ENCODE results near the gene COL19A1.

The COL19A1 gene

DNA sequence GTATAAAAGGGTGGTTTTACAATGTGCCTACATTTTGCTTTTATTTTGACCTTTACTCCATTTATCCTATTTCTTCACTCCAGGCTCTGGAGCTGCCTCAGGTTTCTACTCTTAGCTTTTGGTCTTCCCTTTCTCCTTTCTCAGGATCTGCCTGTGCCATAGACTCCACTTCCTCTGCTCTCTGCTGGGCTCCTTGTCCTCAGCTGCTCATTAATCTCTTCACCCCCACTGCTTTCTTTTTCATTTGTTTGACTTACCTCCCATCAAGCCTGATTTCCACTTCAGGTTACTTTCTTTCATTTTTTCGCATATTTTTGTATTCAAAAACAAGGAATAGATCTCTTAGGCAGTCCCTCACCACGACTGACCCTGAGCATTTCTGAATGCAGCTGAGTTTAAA, 106.8 kb downstream of the COL19A1 start:
- no peaks in the 10 kb centered on the region for H3K9me3 ChIP-seq (ENCODE audit: insufficient read depth, low read length)
- H3K9ac ChIP-seq (ENCODE audit: low read length) = no peak overlapping the region
- no peak overlapping the region for H2AFZ ChIP-seq (ENCODE audit: low read depth, low read length)
- H4K20me1 ChIP-seq (ENCODE audit: insufficient read depth, low read length) = no peaks in the 10 kb centered on the region
- TF ChIP-seq EZH2phosphoT487 (IDR thresholded peaks at IDR 0.05; ENCODE audit: low read depth) = no peak
- TF ChIP-seq, protein P1, sequence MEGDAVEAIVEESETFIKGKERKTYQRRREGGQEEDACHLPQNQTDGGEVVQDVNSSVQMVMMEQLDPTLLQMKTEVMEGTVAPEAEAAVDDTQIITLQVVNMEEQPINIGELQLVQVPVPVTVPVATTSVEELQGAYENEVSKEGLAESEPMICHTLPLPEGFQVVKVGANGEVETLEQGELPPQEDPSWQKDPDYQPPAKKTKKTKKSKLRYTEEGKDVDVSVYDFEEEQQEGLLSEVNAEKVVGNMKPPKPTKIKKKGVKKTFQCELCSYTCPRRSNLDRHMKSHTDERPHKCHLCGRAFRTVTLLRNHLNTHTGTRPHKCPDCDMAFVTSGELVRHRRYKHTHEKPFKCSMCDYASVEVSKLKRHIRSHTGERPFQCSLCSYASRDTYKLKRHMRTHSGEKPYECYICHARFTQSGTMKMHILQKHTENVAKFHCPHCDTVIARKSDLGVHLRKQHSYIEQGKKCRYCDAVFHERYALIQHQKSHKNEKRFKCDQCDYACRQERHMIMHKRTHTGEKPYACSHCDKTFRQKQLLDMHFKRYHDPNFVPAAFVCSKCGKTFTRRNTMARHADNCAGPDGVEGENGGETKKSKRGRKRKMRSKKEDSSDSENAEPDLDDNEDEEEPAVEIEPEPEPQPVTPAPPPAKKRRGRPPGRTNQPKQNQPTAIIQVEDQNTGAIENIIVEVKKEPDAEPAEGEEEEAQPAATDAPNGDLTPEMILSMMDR (IDR thresholded peaks at IDR 0.05; ENCODE audit: low read depth, low read length) = no peak
- H3K4me1 ChIP-seq (ENCODE audit: low read length) = no peaks in the 10 kb centered on the region
- H3K79me2 ChIP-seq (ENCODE audit: low read length) = no peaks in the 10 kb centered on the region
- no peak overlapping the region for H3K4me2 ChIP-seq (ENCODE audit: low read length)
- H3K4me3 ChIP-seq (ENCODE audit: low read length) = no peak overlapping the region
- no peaks in the 10 kb centered on the region for H3K27me3 ChIP-seq (ENCODE audit: low read depth, low read length)
- H3K27ac ChIP-seq (ENCODE audit: low read length) = no peak overlapping the region
- no peaks in the 10 kb centered on the region for H3K36me3 ChIP-seq (replicated peaks; ENCODE audit: low read depth, low read length)

DNA sequence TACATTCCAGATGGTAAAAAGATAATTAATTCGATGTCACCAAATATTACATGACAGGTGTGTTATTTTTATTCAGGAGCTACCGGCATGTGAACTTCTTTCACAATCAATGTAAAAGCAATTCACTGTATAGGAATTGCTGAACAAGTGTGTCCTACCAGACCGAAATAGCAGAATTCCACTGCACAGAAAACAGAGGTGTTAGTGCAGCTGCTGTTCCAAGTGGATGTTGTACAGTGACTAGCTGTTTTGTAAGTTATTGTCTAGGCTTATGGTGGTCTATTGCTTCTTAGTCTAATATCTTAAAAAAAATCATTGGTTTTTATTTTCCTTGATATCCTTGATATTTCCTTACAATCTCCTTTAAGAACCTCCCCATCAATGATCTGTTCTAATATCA, 107.4 kb downstream of the COL19A1 start:
- Histone ChIP-seq H3K4me2 (ENCODE audit: low read length) (no peak overlapping the region), H2AFZ (ENCODE audit: low read depth, low read length) (no peak overlapping the region), H3K79me2 (ENCODE audit: low read length) (no peaks in the 10 kb centered on the region), H4K20me1 (ENCODE audit: insufficient read depth, low read length) (no peaks in the 10 kb centered on the region), H3K4me1 (ENCODE audit: low read length) (no peaks in the 10 kb centered on the region), H3K36me3 (replicated peaks; ENCODE audit: low read depth, low read length) (no peaks in the 10 kb centered on the region), H3K27me3 (ENCODE audit: low read depth, low read length) (no peaks in the 10 kb centered on the region), H3K9ac (ENCODE audit: low read length) (no peak overlapping the region), H3K27ac (ENCODE audit: low read length) (no peak overlapping the region), H3K9me3 (ENCODE audit: insufficient read depth, low read length) (no peaks in the 10 kb centered on the region), H3K4me3 (ENCODE audit: low read length) (no peak overlapping the region)
- no peak for TF ChIP-seq EZH2phosphoT487 (IDR thresholded peaks at IDR 0.05; ENCODE audit: low read depth)
- TF ChIP-seq, protein P1 (IDR thresholded peaks at IDR 0.05; ENCODE audit: low read depth, low read length) = no peak

DNA sequence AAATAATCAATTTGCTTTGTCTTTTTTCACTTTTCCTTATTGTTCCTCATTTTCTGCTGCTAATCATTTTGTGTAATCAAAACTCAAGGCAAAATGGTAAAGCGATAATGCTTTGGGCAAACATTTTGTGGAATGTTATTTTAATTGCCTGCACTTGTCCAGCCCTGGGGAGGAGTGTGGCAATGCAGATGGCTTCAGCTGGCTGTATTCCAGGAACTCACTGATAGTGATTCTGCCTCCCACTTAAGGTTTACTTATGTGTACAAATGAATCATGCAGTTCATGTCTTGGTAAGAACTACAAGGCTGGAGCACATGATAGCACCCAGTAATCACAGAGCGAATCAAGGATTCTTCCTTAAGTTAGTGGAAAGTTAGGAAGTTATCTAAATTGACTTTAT, 107.8 kb downstream of the COL19A1 start:
- Histone ChIP-seq H3K27ac (ENCODE audit: low read length) (no peak overlapping the region), H2AFZ (ENCODE audit: low read depth, low read length) (no peak overlapping the region), H3K27me3 (ENCODE audit: low read depth, low read length) (no peaks in the 10 kb centered on the region), H3K9ac (ENCODE audit: low read length) (no peak overlapping the region), H3K9me3 (ENCODE audit: insufficient read depth, low read length) (no peaks in the 10 kb centered on the region), H3K4me1 (ENCODE audit: low read length) (no peaks in the 10 kb centered on the region), H3K4me3 (ENCODE audit: low read length) (no peak overlapping the region), H3K79me2 (ENCODE audit: low read length) (no peaks in the 10 kb centered on the region), H3K36me3 (replicated peaks; ENCODE audit: low read depth, low read length) (no peaks in the 10 kb centered on the region), H3K4me2 (ENCODE audit: low read length) (no peak overlapping the region), H4K20me1 (ENCODE audit: insufficient read depth, low read length) (no peaks in the 10 kb centered on the region)
- TF ChIP-seq EZH2phosphoT487 (IDR thresholded peaks at IDR 0.05; ENCODE audit: low read depth) = no peak
- TF ChIP-seq, protein P1 (IDR thresholded peaks at IDR 0.05; ENCODE audit: low read depth, low read length) = no peak

DNA sequence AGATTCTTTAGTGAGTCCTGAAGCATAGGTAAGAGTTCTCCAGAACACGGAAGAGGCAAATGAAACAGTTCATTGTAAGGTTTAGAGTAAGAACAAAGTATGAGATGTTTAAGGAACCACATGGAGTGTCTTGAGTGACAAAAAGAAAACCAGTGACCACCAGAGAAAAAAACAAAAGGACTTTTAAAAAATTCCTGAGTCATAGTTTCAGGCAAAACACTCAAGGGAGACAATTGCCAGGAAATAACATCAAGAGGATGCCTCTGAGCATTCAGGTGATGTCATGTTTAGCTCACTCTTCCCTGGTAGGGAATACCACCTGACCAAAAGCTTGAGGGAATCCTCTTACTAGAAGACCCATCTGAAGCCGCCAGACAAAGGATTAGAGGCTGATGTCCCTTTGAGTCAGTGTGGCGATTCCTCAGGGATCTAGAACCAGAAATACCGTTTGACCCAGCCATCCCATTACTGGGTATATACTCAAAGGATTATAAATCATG, 110.3 kb downstream of the COL19A1 start:
- Histone ChIP-seq H3K36me3 (replicated peaks; ENCODE audit: low read depth, low read length) (no peaks in the 10 kb centered on the region), H3K27ac (ENCODE audit: low read length) (no peak overlapping the region)
- TF ChIP-seq, protein P1 (IDR thresholded peaks at IDR 0.05; ENCODE audit: low read depth, low read length) = no peak
- no peak for TF ChIP-seq EZH2phosphoT487 (IDR thresholded peaks at IDR 0.05; ENCODE audit: low read depth)

More for the DNA sequence above, 110.3 kb downstream of the COL19A1 start:
- Histone ChIP-seq H3K4me1 (ENCODE audit: low read length) (no peaks in the 10 kb centered on the region), H3K79me2 (ENCODE audit: low read length) (no peaks in the 10 kb centered on the region), H3K4me2 (ENCODE audit: low read length) (no peak overlapping the region), H2AFZ (ENCODE audit: low read depth, low read length) (no peak overlapping the region), H3K27me3 (ENCODE audit: low read depth, low read length) (no peaks in the 10 kb centered on the region), H3K9me3 (ENCODE audit: insufficient read depth, low read length) (no peaks in the 10 kb centered on the region), H3K9ac (ENCODE audit: low read length) (no peak overlapping the region), H3K4me3 (ENCODE audit: low read length) (no peak overlapping the region), H4K20me1 (ENCODE audit: insufficient read depth, low read length) (no peaks in the 10 kb centered on the region)

All from OCI-LY3 (cell line).